GM18873 (cell line): ENCODE measurements around the gene KRTAP10-8.
"Not testable (repeated sequence)": the region's sequence is repeated elsewhere in the genome, so short reads cannot be mapped to it uniquely, and the experiment has no call there.

Experiments used
- ATAC-seq: cut with Tn5 transposase; IDR thresholded peaks from one replicate; pipeline ENCODE4 v1.9.1; 2021; ENCODE audit warnings: mild to moderate bottlenecking, moderate library complexity, moderate number of reproducible peaks; ENCODE audit not compliant: unreplicated experiment, low FRiP score

KRTAP10-8 gene

GRCh38 chr21:44615911-44616590 is 4.2 kb downstream of the KRTAP10-8 start:
- no peak for ATAC-seq

GRCh38 chr21:44616591-44616926 is 4.7 kb downstream of the KRTAP10-8 start:
- ATAC-seq = no peak

- no peak for ATAC-seq
Observed at GRCh38 chr21:44617071-44617501, 5.2 kb downstream of the KRTAP10-8 start.

DNA sequence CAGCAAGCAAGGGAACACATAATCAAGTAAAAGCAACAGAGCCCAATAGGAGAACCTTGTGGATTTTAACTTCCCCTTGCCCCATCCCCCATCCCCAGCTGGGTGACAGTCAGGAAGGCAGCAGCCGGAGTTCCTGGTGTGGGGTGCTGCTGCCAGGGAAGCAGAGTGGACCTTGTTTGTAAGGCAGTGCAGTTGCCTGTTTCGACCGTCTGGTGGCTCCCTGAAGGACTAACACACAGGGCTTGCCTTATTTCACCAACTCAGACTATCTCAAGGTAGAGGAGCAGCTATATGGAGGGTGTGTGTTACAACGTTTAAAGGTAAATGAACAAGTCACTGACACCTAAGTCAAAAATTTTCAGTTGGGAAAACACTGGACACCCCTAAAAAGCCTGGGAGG is 6.6 kb downstream of the KRTAP10-8 start:
- ATAC-seq = no peak

GRCh38 chr21:44618909-44619308 is 7.0 kb downstream of the KRTAP10-8 start:
- no peak for ATAC-seq

DNA sequence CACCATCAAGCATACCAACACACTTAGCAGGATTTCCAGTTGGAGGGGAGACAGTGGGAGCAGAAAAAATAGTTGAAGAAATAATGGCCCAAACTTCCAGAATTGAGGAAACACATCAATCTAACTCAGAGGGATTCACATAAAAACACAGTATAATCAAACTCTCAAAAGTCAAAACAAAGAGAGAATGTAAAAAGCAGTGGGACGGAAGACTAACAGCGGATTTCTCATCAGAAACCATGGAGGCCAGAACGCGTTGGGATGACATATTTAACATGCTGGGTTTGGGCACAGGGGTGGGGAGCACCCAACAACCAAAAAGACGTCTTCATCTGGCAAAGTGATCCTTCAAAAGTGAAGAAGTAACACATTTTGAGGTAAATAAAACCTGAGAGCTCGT is 8.0 kb downstream of the KRTAP10-8 start:
- ATAC-seq = no peak

- no peak for ATAC-seq
Observed at GRCh38 chr21:44623575-44623974, 11.7 kb downstream of the KRTAP10-8 start.

DNA sequence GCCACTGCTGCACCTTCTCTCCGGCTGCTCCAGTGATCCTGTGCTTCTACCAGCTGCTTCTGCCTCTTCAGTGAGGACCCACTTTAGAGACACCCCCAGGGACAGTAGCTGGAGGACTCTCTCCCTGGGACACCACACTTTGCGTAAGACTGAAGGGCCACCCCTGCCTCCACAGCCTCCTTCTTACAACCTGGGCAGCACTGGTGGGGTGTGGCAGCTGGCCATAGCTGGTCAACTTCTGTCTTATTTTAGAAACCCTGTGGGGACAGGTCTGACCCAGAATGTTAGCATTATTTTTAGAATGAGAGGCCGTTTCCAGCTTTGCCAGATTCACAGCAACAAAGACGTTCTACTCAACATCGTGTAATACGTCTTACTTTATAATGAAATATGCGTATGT is 13.9 kb downstream of the KRTAP10-8 start:
- no peak for ATAC-seq

- ATAC-seq = no peak
Observed at GRCh38 chr21:44626262-44626661, 14.4 kb downstream of the KRTAP10-8 start.

- no peak for ATAC-seq
Observed at GRCh38 chr21:44626673-44627143, 14.8 kb downstream of the KRTAP10-8 start, which contains the start of gene KRTAP10-9. TSS of gene KRTAP10-9 (plus strand) at chr21:44627093. CDS start at chr21:44627172, 79 bp downstream.

- not testable (repeated sequence) for ATAC-seq
Observed at GRCh38 chr21:44627181-44627822, 15.4 kb downstream of the KRTAP10-8 start.

DNA sequence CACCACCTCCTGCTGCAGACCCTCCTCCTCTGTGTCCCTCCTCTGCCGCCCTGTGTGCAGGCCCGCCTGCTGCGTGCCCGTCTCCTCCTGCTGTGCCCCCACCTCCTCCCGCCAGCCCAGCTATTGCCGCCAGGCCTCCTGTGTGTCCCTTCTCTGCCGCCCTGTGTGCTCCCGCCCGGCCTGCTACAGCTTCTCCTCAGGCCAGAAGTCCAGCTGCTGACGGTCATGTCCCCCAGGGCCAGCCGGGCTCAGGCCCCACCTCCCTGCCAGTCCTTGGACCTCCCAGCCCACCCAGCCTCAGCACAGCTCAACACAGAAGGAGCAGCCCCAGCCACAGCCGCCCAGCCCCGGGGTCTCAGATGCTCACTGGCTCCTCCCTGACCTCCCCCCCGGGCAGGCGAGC is 16.0 kb downstream of the KRTAP10-8 start:
- ATAC-seq = not testable (repeated sequence)

GRCh38 chr21:44628707-44629391 is 17.0 kb downstream of the KRTAP10-8 start:
- ATAC-seq = no peak

DNA sequence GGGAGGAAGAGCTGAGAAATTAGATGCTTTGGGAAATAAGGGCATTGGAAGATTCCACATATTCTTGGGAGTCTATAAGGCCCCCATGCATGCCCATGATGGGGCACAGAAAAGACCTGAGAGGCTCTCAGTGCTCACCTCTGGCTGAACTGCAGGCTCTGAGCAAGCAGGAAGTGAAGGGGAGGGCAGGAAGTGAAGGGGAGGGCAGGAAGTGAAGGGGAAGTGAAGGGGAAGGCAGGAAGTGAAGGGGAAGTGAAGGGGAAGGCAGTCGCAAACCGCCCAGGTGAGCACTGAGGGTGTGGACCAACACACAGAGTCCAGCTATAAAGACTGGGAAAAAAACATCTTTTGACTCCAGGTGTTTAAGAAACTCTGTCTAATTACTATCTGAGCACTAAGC is 18.6 kb downstream of the KRTAP10-8 start:
- ATAC-seq = no peak

DNA sequence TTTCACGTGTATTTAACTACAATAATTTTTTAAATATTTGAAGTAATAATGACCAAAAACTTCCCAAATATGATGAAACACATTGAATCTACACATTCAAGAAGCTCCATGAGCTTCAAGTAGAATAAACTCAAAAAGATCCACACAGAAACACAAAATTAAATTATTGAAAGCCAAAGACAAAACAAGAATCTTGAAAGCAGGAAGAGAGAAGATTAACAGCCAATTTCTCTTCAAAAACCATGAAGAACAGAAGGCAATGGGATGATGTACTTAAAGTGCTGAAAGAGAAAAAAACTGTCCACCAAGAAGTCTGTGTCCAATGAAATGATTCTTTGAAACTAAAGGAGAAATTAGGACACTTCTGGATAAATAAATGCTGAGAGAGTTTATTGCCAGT is 20.2 kb downstream of the KRTAP10-8 start:
- ATAC-seq = no peak

DNA sequence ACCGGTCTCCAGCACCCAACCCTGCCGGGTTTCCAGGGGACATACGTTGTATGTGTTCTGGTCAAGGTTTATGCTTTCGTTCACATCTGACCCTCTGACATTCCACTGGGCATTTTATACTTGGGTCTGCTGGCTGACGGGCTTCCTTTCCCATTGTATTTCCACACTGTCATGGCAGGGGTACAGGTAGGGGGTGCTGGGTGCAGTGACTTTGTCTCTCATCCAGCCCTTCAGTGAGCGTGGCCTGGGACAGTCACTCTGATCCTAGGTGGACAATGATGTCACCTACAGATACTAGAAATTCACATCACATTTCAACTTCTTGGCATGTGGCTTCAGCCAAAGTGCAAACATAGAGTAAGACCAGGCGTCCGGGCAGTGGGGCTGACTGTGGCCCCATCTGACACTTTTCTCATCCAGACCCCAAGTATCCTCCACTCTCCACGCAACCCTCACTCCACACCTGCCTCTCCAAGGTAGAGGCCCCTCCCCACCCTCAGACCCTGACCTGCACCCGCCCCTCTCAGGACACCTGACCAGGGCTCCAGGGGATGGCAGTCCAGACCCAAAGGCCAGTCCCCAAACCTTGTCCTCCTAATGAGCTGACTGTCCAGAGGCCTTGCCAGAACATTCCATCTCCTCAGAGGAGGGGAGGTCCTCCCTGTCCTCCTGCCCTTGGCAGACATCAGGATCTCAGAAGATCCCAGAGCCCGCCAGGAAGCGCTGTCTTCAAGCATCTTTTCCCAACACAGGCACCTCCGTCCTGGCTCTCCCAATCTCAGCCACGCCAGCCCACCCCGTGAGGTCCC is 24.5 kb downstream of the KRTAP10-8 start:
- no peak for ATAC-seq

GRCh38 chr21:44637018-44637850 is 25.4 kb downstream of the KRTAP10-8 start, which contains the start of gene KRTAP10-10:
TSS of gene KRTAP10-10 (plus strand) at chr21:44637356. CDS start at chr21:44637418, 62 bp downstream.
- no peak for ATAC-seq

- ATAC-seq = not testable (repeated sequence)
Observed at GRCh38 chr21:44637851-44638348, 26.0 kb downstream of the KRTAP10-8 start.
